Activated CD8-positive, alpha-beta T cell treated with anti-CD3 and anti-CD28 coated beads, Interleukin-2, amount 10 ng/mL, durations not matched to agents 7 days and 5 days (primary cell): Measurements from ENCODE around the gene GNE. TPM values are rescaled to one million over a fixed set of nuclear protein-coding genes. Genes with fewer than 3 reads are reported as not detected.
A peak's percentile ranks its signal among the peaks of the same experiment; 100 is the strongest.

Experiments used
- ATAC-seq: fragments of 150-1000 bp; cut with Tn5 transposase; one replicate; pipeline ENCODE4 v1.10.0; 2021; ENCODE audit warnings: moderate library complexity
- CTCF ChIA-PET: fragments of 350-600 bp; sonication (Branson Sonifier 250); formaldehyde crosslinking; loops from one replicate; lab custom pipeline; 2021; ENCODE audit warnings: antibody characterized with exemption; lab: Charles Lee
- POLR2A ChIA-PET: fragments of 350-600 bp; sonication (Branson Sonifier 250); formaldehyde crosslinking; loops from one replicate; lab custom pipeline; 2021; ENCODE audit warnings: antibody characterized with exemption; lab: Charles Lee
- DNase-seq: peaks from one replicate; pipeline ENCODE4 v3.0.0-alpha.2; 2020
- H3K27ac Mint-ChIP-seq: one replicate; pipeline ENCODE4 v1.8.0; 2021; ENCODE audit warnings: mild to moderate bottlenecking, mixed read lengths
- H3K27me3 Mint-ChIP-seq: one replicate; pipeline ENCODE4 v1.8.0; 2021; ENCODE audit warnings: low read depth, mixed read lengths
- H3K36me3 Mint-ChIP-seq: one replicate; pipeline ENCODE4 v1.8.0; 2021; ENCODE audit warnings: low read depth, mixed read lengths
- H3K4me1 Mint-ChIP-seq: one replicate; pipeline ENCODE4 v1.8.0; 2021; ENCODE audit warnings: low read depth, mixed read lengths
- H3K4me3 Mint-ChIP-seq: one replicate; pipeline ENCODE4 v1.8.0; 2021; ENCODE audit warnings: mild to moderate bottlenecking, mixed read lengths
- H3K9me3 Mint-ChIP-seq: one replicate; pipeline ENCODE4 v1.8.0; 2022; ENCODE audit warnings: mixed read lengths; ENCODE audit not compliant: insufficient read depth
- total RNA-seq, 2 experiments: library from RNA; stranded (reverse); gene quantifications; one replicate each; pipeline ENCODE4 v1.2.3, GENCODE V29; 2021

GNE gene
- total RNA-seq, 2 experiments from 2014 or later, result 15.2 to 16.1 TPM

GRCh38 chr9:36222449-36222848 lies 35.8 kb downstream of the GNE start:
- DNase-seq, result no peak
- Mint-ChIP-seq H3K9me3 (peaks cover 4% of the 10 kb centered on the region), H3K27me3 (no peaks in the 10 kb centered on the region), H3K4me3 (no peak overlapping the region), H3K36me3 (peaks cover 76% of the 10 kb centered on the region), H3K4me1 (peaks cover 27% of the 10 kb centered on the region), H3K27ac (no peak overlapping the region)
- POLR2A ChIA-PET, result no interaction called here
- ATAC-seq, result no peak
- CTCF ChIA-PET, result interaction anchor here (1.1 kb wide), 1 partner anchor 106 kb away, joined by 4 read pairs; no protein-coding TSS in a partner anchor

GRCh38 chr9:36221667-36222066 lies 36.6 kb downstream of the GNE start:
- Mint-ChIP-seq H3K4me3 (no peak overlapping the region), H3K27me3 (no peaks in the 10 kb centered on the region), H3K9me3 (peaks cover 4% of the 10 kb centered on the region), H3K36me3 (peaks cover 76% of the 10 kb centered on the region), H3K27ac (no peak overlapping the region), H3K4me1 (peaks cover 35% of the 10 kb centered on the region)
- ATAC-seq (no peak), DNase-seq (no peak)
- CTCF ChIA-PET, result interaction anchor here (1.1 kb wide), 1 partner anchor 107 kb away, joined by 4 read pairs; no protein-coding TSS in a partner anchor
- POLR2A ChIA-PET, result no interaction called here

- peak overlapping the region; percentile 42 for H3K4me3 Mint-ChIP-seq
- peak overlapping the region; percentile 90 for H3K27ac Mint-ChIP-seq
- POLR2A ChIA-PET, result interaction anchor here (0.6 to 1.5 kb wide), 2 partner anchors 27 to 152 kb away, joined by 3 read pairs; no protein-coding TSS in a partner anchor
Observed at GRCh38 chr9:36218411-36218901, 39.8 kb downstream of the GNE start.

GRCh38 chr9:36218011-36218410 lies 40.2 kb downstream of the GNE start:
- peaks cover 56% of the 10 kb centered on the region for H3K4me1 Mint-ChIP-seq
- peaks cover 81% of the 10 kb centered on the region for H3K36me3 Mint-ChIP-seq
- no peaks in the 10 kb centered on the region for H3K27me3 Mint-ChIP-seq
- DNase-seq, result no peak
- ATAC-seq, result no peak
- H3K9me3 Mint-ChIP-seq, result peaks cover 4% of the 10 kb centered on the region
- peak overlapping the region; percentile 42 for H3K4me3 Mint-ChIP-seq
- CTCF ChIA-PET, result interaction anchor here (1.1 to 1.6 kb wide), 3 partner anchors 11 to 27 kb away, joined by 3 to 7 read pairs (median 4); partner anchors contain the start of gene CLTA
- POLR2A ChIA-PET, result interaction anchor here (0.6 to 1.5 kb wide), 2 partner anchors 27 to 153 kb away, joined by 3 read pairs; no protein-coding TSS in a partner anchor
- H3K27ac Mint-ChIP-seq, result peak overlapping the region; percentile 90

More at GRCh38 chr9:36218411-36218901, 39.8 kb downstream of the GNE start:
- Mint-ChIP-seq H3K4me1 (peaks cover 51% of the 10 kb centered on the region), H3K27me3 (no peaks in the 10 kb centered on the region), H3K9me3 (peaks cover 4% of the 10 kb centered on the region), H3K36me3 (peaks cover 81% of the 10 kb centered on the region)
- ATAC-seq, result peak; percentile 84
- peak; percentile 69 for DNase-seq
- CTCF ChIA-PET, result interaction anchor here (1.1 to 1.5 kb wide), 2 partner anchors 11 to 28 kb away, joined by 3 to 4 read pairs; partner anchors contain the start of gene CLTA

- H3K27ac Mint-ChIP-seq, result peak overlapping the region; percentile 90
- H3K36me3 Mint-ChIP-seq, result peaks cover 81% of the 10 kb centered on the region
- ChIA-PET POLR2A (interaction anchor here (1.5 kb wide), 1 partner anchor 26 kb away, joined by 3 read pairs; no protein-coding TSS in a partner anchor), CTCF (interaction anchor here (1.6 kb wide), 1 partner anchor 26 kb away, joined by 7 read pairs; the partner anchor contains the start of gene CLTA)
- H3K4me3 Mint-ChIP-seq, result peak overlapping the region; percentile 13
- H3K9me3 Mint-ChIP-seq, result no peaks in the 10 kb centered on the region
- no peak for DNase-seq
- H3K27me3 Mint-ChIP-seq, result no peaks in the 10 kb centered on the region
- no peak for ATAC-seq
- peaks cover 60% of the 10 kb centered on the region for H3K4me1 Mint-ChIP-seq
Observed at GRCh38 chr9:36217256-36217968, 40.8 kb downstream of the GNE start.

- Mint-ChIP-seq H3K4me3 (no peak overlapping the region), H3K27me3 (no peaks in the 10 kb centered on the region), H3K36me3 (peaks cover 83% of the 10 kb centered on the region), H3K4me1 (peaks cover 59% of the 10 kb centered on the region), H3K9me3 (no peaks in the 10 kb centered on the region), H3K27ac (no peak overlapping the region)
- ChIA-PET CTCF (interaction anchor here (2.2 kb wide), 1 partner anchor 24 kb away, joined by 12 read pairs; the partner anchor contains the start of gene CLTA), POLR2A (no interaction called here)
- no peak for ATAC-seq
- no peak for DNase-seq
Observed at GRCh38 chr9:36214571-36214970, 43.7 kb downstream of the GNE start.

- ATAC-seq (no peak), DNase-seq (no peak)
- no peak overlapping the region for H3K4me3 Mint-ChIP-seq
- no peaks in the 10 kb centered on the region for H3K27me3 Mint-ChIP-seq
- POLR2A ChIA-PET, result no interaction called here
- peaks cover 83% of the 10 kb centered on the region for H3K36me3 Mint-ChIP-seq
- H3K27ac Mint-ChIP-seq, result no peak overlapping the region
- CTCF ChIA-PET, result interaction anchor here (2.2 kb wide), 2 partner anchors 24 to 111 kb away, joined by 5 to 12 read pairs; partner anchors contain the start of gene CLTA
- H3K9me3 Mint-ChIP-seq, result no peaks in the 10 kb centered on the region
- peaks cover 59% of the 10 kb centered on the region for H3K4me1 Mint-ChIP-seq
Observed at GRCh38 chr9:36213989-36214388, 44.3 kb downstream of the GNE start.

- Mint-ChIP-seq H3K4me3 (no peak overlapping the region), H3K27me3 (no peaks in the 10 kb centered on the region), H3K4me1 (peaks cover 58% of the 10 kb centered on the region), H3K36me3 (peaks cover 82% of the 10 kb centered on the region), H3K9me3 (no peaks in the 10 kb centered on the region), H3K27ac (no peak overlapping the region)
- ChIA-PET POLR2A (interaction anchor here (1.2 kb wide), 1 partner anchor 177 kb away, joined by 3 read pairs; the partner anchor contains the start of gene RECK), CTCF (interaction anchor here (0.7 to 2.2 kb wide), 5 partner anchors 9 to 515 kb away, joined by 3 to 12 read pairs (median 5); partner anchors contain the start of gene CLTA)
- no peak for DNase-seq
- ATAC-seq, result no peak
Observed at GRCh38 chr9:36213387-36213786, 44.9 kb downstream of the GNE start.

- ChIA-PET CTCF (interaction anchor here (1.2 to 1.8 kb wide), 3 partner anchors 12 to 517 kb away, joined by 3 to 7 read pairs (median 4); partner anchors contain the start of gene CLTA), POLR2A (no interaction called here)
- Mint-ChIP-seq H3K36me3 (peaks cover 81% of the 10 kb centered on the region), H3K4me3 (no peak overlapping the region), H3K27ac (peak overlapping the region; percentile 3), H3K9me3 (no peaks in the 10 kb centered on the region), H3K4me1 (peaks cover 59% of the 10 kb centered on the region), H3K27me3 (no peaks in the 10 kb centered on the region)
- DNase-seq, result no peak
- ATAC-seq, result no peak
Observed at GRCh38 chr9:36211510-36211909, 46.7 kb downstream of the GNE start.

GRCh38 chr9:36210722-36211121 lies 47.5 kb downstream of the GNE start:
- DNase-seq (no peak), ATAC-seq (no peak)
- Mint-ChIP-seq H3K36me3 (peaks cover 84% of the 10 kb centered on the region), H3K9me3 (no peaks in the 10 kb centered on the region), H3K27ac (peak overlapping the region; percentile 48), H3K4me3 (no peak overlapping the region), H3K4me1 (peaks cover 62% of the 10 kb centered on the region), H3K27me3 (no peaks in the 10 kb centered on the region)
- CTCF ChIA-PET, result interaction anchor here (1.8 kb wide), 1 partner anchor 20 kb away, joined by 7 read pairs; the partner anchor contains the start of gene CLTA
- POLR2A ChIA-PET, result no interaction called here

GRCh38 chr9:36208521-36209253 lies 49.6 kb downstream of the GNE start:
- ATAC-seq (no peak), DNase-seq (no peak)
- H3K9me3 Mint-ChIP-seq, result no peaks in the 10 kb centered on the region
- H3K36me3 Mint-ChIP-seq, result peaks cover 90% of the 10 kb centered on the region
- H3K4me3 Mint-ChIP-seq, result no peak overlapping the region
- POLR2A ChIA-PET, result no interaction called here
- no peaks in the 10 kb centered on the region for H3K27me3 Mint-ChIP-seq
- peaks cover 64% of the 10 kb centered on the region for H3K4me1 Mint-ChIP-seq
- peak overlapping the region; percentile 74 for H3K27ac Mint-ChIP-seq
- CTCF ChIA-PET, result interaction anchor here (1.7 to 1.8 kb wide), 2 partner anchors 18 to 120 kb away, joined by 4 to 8 read pairs; partner anchors contain the start of gene CLTA
